Neural cell (in vitro differentiated cells): ENCODE data around the gene MISP. TPM values are rescaled to one million over a fixed set of nuclear protein-coding genes. Genes with fewer than 3 reads are reported as not detected.
A peak's percentile ranks its signal among the peaks of the same experiment; 100 is the strongest.

Experiments
- H2AFZ ChIP-seq: fragments of 200-600, 300-800 bp; sonication (generic), shearing (Covaris generic); 2 replicates; pipeline ENCODE4 v1.6.0; 2014; ENCODE audit warnings: low read depth, mild to moderate bottlenecking, antibody characterized with exemption, low read length, moderate library complexity
- H3F3A ChIP-seq: fragments of 200-600 bp; shearing (Covaris generic); 2 replicates; pipeline ENCODE4 v1.6.1; 2016; ENCODE audit warnings: mild to moderate bottlenecking, moderate library complexity, mixed read lengths, antibody characterized with exemption, low read length; ENCODE audit not compliant: insufficient read depth, poor library complexity, severe bottlenecking
- H3K27ac ChIP-seq: fragments of 200-600, 300-800 bp; sonication (generic), shearing (Covaris generic); 2 replicates; pipeline ENCODE4 v1.5.1; 2014; ENCODE audit warnings: mild to moderate bottlenecking, low read length, moderate library complexity
- H3K27me3 ChIP-seq: fragments of 300-800, 200-600 bp; sonication (generic), shearing (Covaris generic); 2 replicates; pipeline ENCODE4 v1.6.0; 2014; ENCODE audit warnings: mild to moderate bottlenecking, low read depth, low read length, moderate library complexity; ENCODE audit not compliant: insufficient read depth
- H3K36me3 ChIP-seq: fragments of 300-800, 200-600 bp; sonication (generic), shearing (Covaris generic); 2 replicates; pipeline ENCODE4 v1.5.1; 2014; ENCODE audit warnings: mild to moderate bottlenecking, antibody characterized with exemption, low read length, moderate library complexity; ENCODE audit not compliant: insufficient read depth
- H3K4me2 ChIP-seq: fragments of 300-800, 200-600 bp; sonication (generic), shearing (Covaris generic); 2 replicates; pipeline ENCODE4 v1.6.0; 2014; ENCODE audit warnings: mild to moderate bottlenecking, low read length
- H3K4me3 ChIP-seq: fragments of 300-800, 200-600 bp; sonication (generic), shearing (Covaris generic); 2 replicates; pipeline ENCODE4 v1.5.1; 2014; ENCODE audit warnings: mild to moderate bottlenecking, low read length, moderate library complexity
- H3K79me2 ChIP-seq: fragments of 200-600 bp; shearing (Covaris generic); replicated peaks from 2 replicates; pipeline ENCODE4 v1.6.0; 2014; ENCODE audit warnings: mild to moderate bottlenecking, low read length, moderate library complexity; ENCODE audit not compliant: insufficient read depth
- H3K9ac ChIP-seq: fragments of 300-800, 200-600 bp; sonication (generic), shearing (Covaris generic); 2 replicates; pipeline ENCODE4 v1.6.1; 2016; ENCODE audit warnings: mild to moderate bottlenecking, low read length, mixed read lengths
- H3K9me2 ChIP-seq: fragments of 200-600 bp; shearing (Covaris generic); 2 replicates; pipeline ENCODE4 v1.6.1; 2016; ENCODE audit warnings: mild to moderate bottlenecking, low read length, mixed read lengths; ENCODE audit not compliant: insufficient read depth
- H3K9me3 ChIP-seq: fragments of 200-600, 300-800 bp; sonication (generic), shearing (Covaris generic); 2 replicates; pipeline ENCODE4 v1.6.1; 2016; ENCODE audit warnings: mild to moderate bottlenecking, mixed run types, low read length, moderate library complexity, mixed read lengths
- H4K20me1 ChIP-seq: fragments of 200-600 bp; shearing (Covaris generic); 2 replicates; pipeline ENCODE4 v1.6.1; 2016; ENCODE audit warnings: mild to moderate bottlenecking, mixed run types; ENCODE audit not compliant: insufficient read depth
- EP300 ChIP-seq: fragments of 450-650 bp; conservative IDR thresholded peaks from 2 replicates; pipeline ENCODE4 v1.6.1; 2014; ENCODE audit warnings: antibody characterized with exemption, mild to moderate bottlenecking, moderate library complexity; ENCODE audit not compliant: poor library complexity, severe bottlenecking
- EZH2 ChIP-seq: fragments of 200-600, 300-800 bp; shearing (Covaris generic), sonication (generic); IDR thresholded peaks from 2 replicates; pipeline ENCODE4 v1.6.1; 2014; ENCODE audit warnings: antibody characterized with exemption, low read length, borderline replicate concordance, mild to moderate bottlenecking; ENCODE audit not compliant: insufficient read depth, poor library complexity, severe bottlenecking
- MXI1 ChIP-seq: fragments of 450-650 bp; conservative IDR thresholded peaks from 2 replicates; pipeline ENCODE4 v1.6.1; 2014; ENCODE audit warnings: antibody characterized with exemption, mild to moderate bottlenecking; ENCODE audit not compliant: poor library complexity, severe bottlenecking
- POLR2AphosphoS5 ChIP-seq: IDR thresholded peaks from 2 replicates; pipeline ENCODE4 v1.6.1; 2012
- RAD21 ChIP-seq: fragments of 450-650 bp; conservative IDR thresholded peaks from 2 replicates; pipeline ENCODE4 v1.6.1; 2014; ENCODE audit warnings: antibody characterized with exemption, mild to moderate bottlenecking, moderate library complexity
- SMC3 ChIP-seq: fragments of 450-650 bp; conservative IDR thresholded peaks from 2 replicates; pipeline ENCODE4 v1.6.1; 2014; ENCODE audit warnings: antibody characterized with exemption, mild to moderate bottlenecking, moderate library complexity; ENCODE audit not compliant: poor library complexity
- TAF1 ChIP-seq: IDR thresholded peaks from 2 replicates; pipeline ENCODE4 v1.6.1; 2012; ENCODE audit warnings: low read depth
- polyA plus RNA-seq: library from polyadenylated mRNA; depleted of rRNA; stranded (reverse); fragments of >200 nt; gene quantifications from 2 replicates; pipeline ENCODE4 v1.2.3, GENCODE V29; 2014
- TF ChIP-seq, protein P1 (sequence below): fragments of 450-650 bp; IDR thresholded peaks from 2 replicates; pipeline ENCODE4 v1.5.1; 2014; ENCODE audit warnings: antibody characterized with exemption, mild to moderate bottlenecking, moderate library complexity; ENCODE audit not compliant: poor library complexity, severe bottlenecking
- TF ChIP-seq, protein P2 (sequence below): IDR thresholded peaks from 2 replicates; pipeline ENCODE4 v1.6.1; 2012; ENCODE audit warnings: borderline replicate concordance

The MISP gene
- polyA plus RNA-seq, 1 donor from 2014 or later, result 0.98 TPM

DNA sequence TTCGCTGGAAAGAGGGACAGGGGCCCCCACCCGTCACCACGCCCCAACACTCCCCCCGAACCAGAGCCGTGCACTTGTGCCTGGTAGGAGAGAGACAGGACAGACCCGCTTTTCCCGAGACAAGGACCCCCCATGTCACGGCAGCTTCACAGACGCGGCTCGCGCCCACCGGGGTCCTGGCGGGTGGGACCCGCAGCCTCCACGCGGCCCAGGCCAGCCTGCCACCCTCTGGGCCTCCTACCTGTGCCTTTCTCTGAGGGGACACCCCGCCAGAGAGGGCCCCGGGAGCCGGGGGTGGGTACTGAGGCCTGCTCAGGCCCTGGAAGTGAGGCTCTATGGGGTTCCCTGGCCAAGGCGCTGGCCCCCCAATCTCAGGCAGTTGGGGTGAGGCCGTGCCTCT is 4.0 kb upstream of the MISP start:
- H3K4me3 ChIP-seq, result no peak overlapping the region
- H2AFZ ChIP-seq, result no peak overlapping the region
- no peak overlapping the region for H3K9ac ChIP-seq
- H3K79me2 ChIP-seq, result no peaks in the 10 kb centered on the region
- peaks cover 22% of the 10 kb centered on the region for H3K9me3 ChIP-seq
- no peaks in the 10 kb centered on the region for H4K20me1 ChIP-seq
- no peak overlapping the region for H3K27ac ChIP-seq
- no peaks in the 10 kb centered on the region for H3F3A ChIP-seq
- H3K4me2 ChIP-seq, result no peak overlapping the region
- H3K27me3 ChIP-seq, result no peaks in the 10 kb centered on the region
- TF ChIP-seq, protein P1, sequence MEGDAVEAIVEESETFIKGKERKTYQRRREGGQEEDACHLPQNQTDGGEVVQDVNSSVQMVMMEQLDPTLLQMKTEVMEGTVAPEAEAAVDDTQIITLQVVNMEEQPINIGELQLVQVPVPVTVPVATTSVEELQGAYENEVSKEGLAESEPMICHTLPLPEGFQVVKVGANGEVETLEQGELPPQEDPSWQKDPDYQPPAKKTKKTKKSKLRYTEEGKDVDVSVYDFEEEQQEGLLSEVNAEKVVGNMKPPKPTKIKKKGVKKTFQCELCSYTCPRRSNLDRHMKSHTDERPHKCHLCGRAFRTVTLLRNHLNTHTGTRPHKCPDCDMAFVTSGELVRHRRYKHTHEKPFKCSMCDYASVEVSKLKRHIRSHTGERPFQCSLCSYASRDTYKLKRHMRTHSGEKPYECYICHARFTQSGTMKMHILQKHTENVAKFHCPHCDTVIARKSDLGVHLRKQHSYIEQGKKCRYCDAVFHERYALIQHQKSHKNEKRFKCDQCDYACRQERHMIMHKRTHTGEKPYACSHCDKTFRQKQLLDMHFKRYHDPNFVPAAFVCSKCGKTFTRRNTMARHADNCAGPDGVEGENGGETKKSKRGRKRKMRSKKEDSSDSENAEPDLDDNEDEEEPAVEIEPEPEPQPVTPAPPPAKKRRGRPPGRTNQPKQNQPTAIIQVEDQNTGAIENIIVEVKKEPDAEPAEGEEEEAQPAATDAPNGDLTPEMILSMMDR, result no peak
- no peak for TF ChIP-seq EZH2
- peaks cover 11% of the 10 kb centered on the region for H3K36me3 ChIP-seq
- H3K9me2 ChIP-seq, result no peaks in the 10 kb centered on the region

- no peak overlapping the region for H3K9ac ChIP-seq
- no peaks in the 10 kb centered on the region for H3K9me2 ChIP-seq
- TF ChIP-seq SMC3, result no peak
- no peak for TF ChIP-seq EZH2
- no peak for TF ChIP-seq EP300
- H3K4me2 ChIP-seq, result no peak overlapping the region
- no peaks in the 10 kb centered on the region for H3F3A ChIP-seq
- no peaks in the 10 kb centered on the region for H4K20me1 ChIP-seq
- H2AFZ ChIP-seq, result no peak overlapping the region
- H3K27ac ChIP-seq, result no peak overlapping the region
- peaks cover 11% of the 10 kb centered on the region for H3K36me3 ChIP-seq
- no peaks in the 10 kb centered on the region for H3K79me2 ChIP-seq
- no peaks in the 10 kb centered on the region for H3K27me3 ChIP-seq
- H3K4me3 ChIP-seq, result no peak overlapping the region
- H3K9me3 ChIP-seq, result peaks cover 22% of the 10 kb centered on the region
These were observed 3.3 kb upstream of the MISP start for GRCh38 chr19:747432-748273.

DNA sequence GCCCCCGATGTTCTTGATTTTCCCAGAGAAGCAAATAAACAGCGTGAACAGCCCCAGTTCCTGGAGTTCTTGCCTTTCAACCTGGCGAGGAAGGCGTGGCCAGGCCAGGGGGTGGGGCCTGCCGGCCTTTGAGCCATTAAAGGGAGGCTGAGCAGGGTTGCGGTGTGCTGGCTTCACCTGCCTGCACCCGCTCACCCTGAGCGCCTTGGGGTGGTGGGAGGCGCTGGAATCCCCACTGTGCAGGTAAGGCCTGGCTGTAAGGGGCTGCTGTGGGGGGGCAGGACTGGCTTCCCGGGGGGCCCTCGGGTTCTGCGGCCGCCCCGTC is 2.7 kb upstream of the MISP start:
- Histone ChIP-seq H3K9ac (no peak overlapping the region), H4K20me1 (no peaks in the 10 kb centered on the region), H3K9me3 (peaks cover 22% of the 10 kb centered on the region), H3K9me2 (no peaks in the 10 kb centered on the region), H2AFZ (no peak overlapping the region), H3K27ac (no peak overlapping the region), H3K4me2 (no peak overlapping the region), H3K79me2 (no peaks in the 10 kb centered on the region), H3K36me3 (peaks cover 11% of the 10 kb centered on the region), H3K27me3 (no peaks in the 10 kb centered on the region), H3F3A (no peaks in the 10 kb centered on the region), H3K4me3 (no peak overlapping the region)
- TF ChIP-seq MXI1 (no peak), SMC3 (no peak), TAF1 (no peak), EZH2 (no peak), RAD21 (no peak), POLR2AphosphoS5 (peak; percentile 29)

DNA sequence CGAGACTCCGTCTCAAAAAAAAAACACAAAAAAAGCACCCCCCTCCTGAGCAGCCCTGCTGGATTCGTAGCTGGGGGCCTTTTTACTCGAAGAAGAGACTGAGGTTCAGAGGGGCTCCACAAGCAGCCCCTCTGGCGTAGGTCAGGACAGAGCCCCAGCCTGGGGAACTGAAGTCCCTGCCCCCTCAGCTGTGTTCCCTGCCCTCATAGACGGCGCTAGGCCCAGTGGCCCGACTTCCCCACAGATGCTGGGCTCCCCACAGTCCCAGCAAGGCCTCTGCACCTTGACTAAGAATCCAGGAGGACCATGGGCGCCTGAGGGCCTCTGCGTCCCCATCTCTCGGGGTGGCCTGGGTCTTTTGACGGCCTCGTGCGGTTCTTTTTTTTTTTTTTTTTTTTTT is 1.1 kb upstream of the MISP start:
- H3K27ac ChIP-seq, result no peak overlapping the region
- H3K9ac ChIP-seq, result no peak overlapping the region
- TF ChIP-seq EZH2 (no peak), TAF1 (no peak), EP300 (no peak), RAD21 (no peak), MXI1 (no peak), SMC3 (no peak), POLR2AphosphoS5 (no peak)
- TF ChIP-seq, protein P2, sequence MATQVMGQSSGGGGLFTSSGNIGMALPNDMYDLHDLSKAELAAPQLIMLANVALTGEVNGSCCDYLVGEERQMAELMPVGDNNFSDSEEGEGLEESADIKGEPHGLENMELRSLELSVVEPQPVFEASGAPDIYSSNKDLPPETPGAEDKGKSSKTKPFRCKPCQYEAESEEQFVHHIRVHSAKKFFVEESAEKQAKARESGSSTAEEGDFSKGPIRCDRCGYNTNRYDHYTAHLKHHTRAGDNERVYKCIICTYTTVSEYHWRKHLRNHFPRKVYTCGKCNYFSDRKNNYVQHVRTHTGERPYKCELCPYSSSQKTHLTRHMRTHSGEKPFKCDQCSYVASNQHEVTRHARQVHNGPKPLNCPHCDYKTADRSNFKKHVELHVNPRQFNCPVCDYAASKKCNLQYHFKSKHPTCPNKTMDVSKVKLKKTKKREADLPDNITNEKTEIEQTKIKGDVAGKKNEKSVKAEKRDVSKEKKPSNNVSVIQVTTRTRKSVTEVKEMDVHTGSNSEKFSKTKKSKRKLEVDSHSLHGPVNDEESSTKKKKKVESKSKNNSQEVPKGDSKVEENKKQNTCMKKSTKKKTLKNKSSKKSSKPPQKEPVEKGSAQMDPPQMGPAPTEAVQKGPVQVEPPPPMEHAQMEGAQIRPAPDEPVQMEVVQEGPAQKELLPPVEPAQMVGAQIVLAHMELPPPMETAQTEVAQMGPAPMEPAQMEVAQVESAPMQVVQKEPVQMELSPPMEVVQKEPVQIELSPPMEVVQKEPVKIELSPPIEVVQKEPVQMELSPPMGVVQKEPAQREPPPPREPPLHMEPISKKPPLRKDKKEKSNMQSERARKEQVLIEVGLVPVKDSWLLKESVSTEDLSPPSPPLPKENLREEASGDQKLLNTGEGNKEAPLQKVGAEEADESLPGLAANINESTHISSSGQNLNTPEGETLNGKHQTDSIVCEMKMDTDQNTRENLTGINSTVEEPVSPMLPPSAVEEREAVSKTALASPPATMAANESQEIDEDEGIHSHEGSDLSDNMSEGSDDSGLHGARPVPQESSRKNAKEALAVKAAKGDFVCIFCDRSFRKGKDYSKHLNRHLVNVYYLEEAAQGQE, result no peak
- TF ChIP-seq, protein P1, result no peak
- no peaks in the 10 kb centered on the region for H4K20me1 ChIP-seq
- no peak overlapping the region for H2AFZ ChIP-seq
- H3K9me2 ChIP-seq, result no peaks in the 10 kb centered on the region
- H3K36me3 ChIP-seq, result peaks cover 11% of the 10 kb centered on the region
- H3K4me2 ChIP-seq, result no peak overlapping the region
- H3K4me3 ChIP-seq, result no peak overlapping the region
- H3F3A ChIP-seq, result no peaks in the 10 kb centered on the region
- H3K79me2 ChIP-seq, result no peaks in the 10 kb centered on the region
- H3K27me3 ChIP-seq, result no peaks in the 10 kb centered on the region
- peaks cover 22% of the 10 kb centered on the region for H3K9me3 ChIP-seq
